Naive thymus-derived CD8-positive, alpha-beta T cell (primary cell): ENCODE data around the gene SRGAP1. TPM values are rescaled to one million over a fixed set of nuclear protein-coding genes. Genes with fewer than 3 reads are reported as not detected.
"Not testable (repeated sequence)": the region's sequence is repeated elsewhere in the genome, so short reads cannot be mapped to it uniquely, and the experiment has no call there.

Experiments
- ATAC-seq, 2 donors: fragments of 150-1000 bp; cut with Tn5 transposase in 1 of 2; sonication (Bioruptor Pico), chemical (Tn5 transposase) in 1 of 2; 1 replicate in 1 of 2; 2 replicates in 1 of 2; pipeline ENCODE4 v1.10.0; 2021; ENCODE audit warnings: mild to moderate bottlenecking in 2 of 2, moderate library complexity in 2 of 2
- POLR2A ChIA-PET: fragments of 350-600 bp; sonication (Branson Sonifier 250); formaldehyde crosslinking; loops from one replicate; lab custom pipeline; 2021; ENCODE audit warnings: antibody characterized with exemption; lab: Charles Lee
- DNase-seq, 10 donors: peaks; one replicate each; pipeline versions ENCODE4 v3.0.0 to v3.0.0-alpha.2; 2020 to 2022
- H3K27ac Mint-ChIP-seq, 10 donors: one replicate each; pipeline ENCODE4 v1.8.0; 2020 to 2022; ENCODE audit warnings: mild to moderate bottlenecking in 10 of 10, mixed read lengths in 10 of 10, moderate library complexity in 4 of 10, inconsistent platforms in 1 of 10
- H3K27me3 Mint-ChIP-seq, 5 donors: one replicate each; pipeline ENCODE4 v1.8.0; 2021 to 2022; ENCODE audit warnings: mixed read lengths in 5 of 5
- H3K36me3 Mint-ChIP-seq, 3 donors: one replicate each; pipeline ENCODE4 v1.8.0; 2020 to 2022; ENCODE audit warnings: mixed read lengths in 3 of 3, mild to moderate bottlenecking in 2 of 3, inconsistent platforms in 1 of 3
- H3K4me1 Mint-ChIP-seq, 4 donors: one replicate each; pipeline ENCODE4 v1.8.0; 2021 to 2022; ENCODE audit warnings: mixed read lengths in 4 of 4
- H3K4me3 Mint-ChIP-seq, 10 donors: one replicate each; pipeline ENCODE4 v1.8.0; 2020 to 2022; ENCODE audit warnings: mild to moderate bottlenecking in 10 of 10, mixed read lengths in 10 of 10, moderate library complexity in 6 of 10, inconsistent platforms in 1 of 10
- H3K9me3 Mint-ChIP-seq, 9 donors: one replicate each; pipeline ENCODE4 v1.8.0; 2020 to 2022; ENCODE audit warnings: mixed read lengths in 9 of 9, mild to moderate bottlenecking in 3 of 9, inconsistent platforms in 1 of 9, moderate library complexity in 1 of 9
- polyA plus RNA-seq, 3 donors: library from polyadenylated mRNA; unstranded; fragments of 300-500 nt; fragmentation: Illumina TruSeq; gene quantifications; one replicate each; pipeline ENCODE4 v1.2.3, GENCODE V29; 2021
- total RNA-seq, 8 experiments: library from RNA in 2 of 8; stranded (reverse) in 2 of 8; gene quantifications; one replicate each; pipeline ENCODE4 v1.2.3 and lab custom pipeline; 2021 to 2026

Gene SRGAP1
- total and polyA plus RNA-seq, 5 experiments from 2014 or later, result 0.01 to 0.04 (median 0.03) TPM; not detected in 2

GRCh38 chr12:64116969-64117368 lies 272.5 kb downstream of the SRGAP1 start:
- H3K36me3 Mint-ChIP-seq, result peaks cover 0 to 4% (median 3%) of the 10 kb centered on the region in 3 donors
- H3K4me3 Mint-ChIP-seq, result no peak overlapping the region
- no peaks in the 10 kb centered on the region for H3K4me1 Mint-ChIP-seq
- DNase-seq (no peak), ATAC-seq (no peak)
- peaks cover 10 to 46% (median 16%) of the 10 kb centered on the region in 5 donors for H3K27me3 Mint-ChIP-seq
- no peak overlapping the region for H3K27ac Mint-ChIP-seq
- POLR2A ChIA-PET, result no interaction called here
- H3K9me3 Mint-ChIP-seq, result peaks cover 0 to 10% (median 0%) of the 10 kb centered on the region in 9 donors

GRCh38 chr12:64120568-64120967 lies 276.1 kb downstream of the SRGAP1 start:
- POLR2A ChIA-PET, result no interaction called here
- DNase-seq (no peak), ATAC-seq (no peak)
- Mint-ChIP-seq H3K27me3 (peaks cover 12 to 39% (median 15%) of the 10 kb centered on the region in 5 donors), H3K9me3 (no peaks in the 10 kb centered on the region), H3K36me3 (no peaks in the 10 kb centered on the region), H3K4me3 (no peak overlapping the region), H3K27ac (no peak overlapping the region), H3K4me1 (no peaks in the 10 kb centered on the region)

- ATAC-seq, POLR2A ChIA-PET, H3K36me3 Mint-ChIP-seq: not testable (repeated sequence)
These were observed 276.6 kb downstream of the SRGAP1 start for GRCh38 chr12:64121086-64121485.

GRCh38 chr12:64122154-64122553 lies 277.7 kb downstream of the SRGAP1 start:
- Mint-ChIP-seq H3K27me3 (peaks cover 12 to 29% (median 14%) of the 10 kb centered on the region in 5 donors), H3K27ac (no peak overlapping the region), H3K36me3 (no peaks in the 10 kb centered on the region), H3K9me3 (no peaks in the 10 kb centered on the region), H3K4me3 (no peak overlapping the region), H3K4me1 (no peaks in the 10 kb centered on the region)
- no peak for ATAC-seq
- POLR2A ChIA-PET, result no interaction called here
- no peak for DNase-seq

More at GRCh38 chr12:64121086-64121485, 276.6 kb downstream of the SRGAP1 start:
- not testable (repeated sequence) for H3K4me1 Mint-ChIP-seq, H3K27ac Mint-ChIP-seq, H3K9me3 Mint-ChIP-seq, H3K4me3 Mint-ChIP-seq, DNase-seq
- H3K27me3 Mint-ChIP-seq, result peaks cover 12 to 37% (median 15%) of the 10 kb centered on the region in 5 donors

- peaks cover 8 to 29% (median 12%) of the 10 kb centered on the region in 5 donors for H3K27me3 Mint-ChIP-seq
- DNase-seq, result no peak
These were observed 278.5 kb downstream of the SRGAP1 start for GRCh38 chr12:64122995-64123394.

GRCh38 chr12:64123448-64123847 lies 278.9 kb downstream of the SRGAP1 start:
- Mint-ChIP-seq H3K27ac (no peak overlapping the region), H3K36me3 (no peaks in the 10 kb centered on the region), H3K4me3 (no peak overlapping the region)

More at GRCh38 chr12:64122995-64123394, 278.5 kb downstream of the SRGAP1 start:
- ATAC-seq, result no peak
- H3K36me3 Mint-ChIP-seq, result no peaks in the 10 kb centered on the region
- H3K9me3 Mint-ChIP-seq, result no peaks in the 10 kb centered on the region
- H3K27ac Mint-ChIP-seq, result no peak overlapping the region
- no peaks in the 10 kb centered on the region for H3K4me1 Mint-ChIP-seq
- POLR2A ChIA-PET, result no interaction called here
- no peak overlapping the region for H3K4me3 Mint-ChIP-seq

GRCh38 chr12:64124511-64125197 lies 280.2 kb downstream of the SRGAP1 start:
- Mint-ChIP-seq H3K36me3 (no peaks in the 10 kb centered on the region), H3K27ac (no peak overlapping the region), H3K4me1 (no peaks in the 10 kb centered on the region), H3K4me3 (no peak overlapping the region), H3K9me3 (no peaks in the 10 kb centered on the region), H3K27me3 (peaks cover 5 to 19% (median 12%) of the 10 kb centered on the region in 5 donors)
- POLR2A ChIA-PET, result no interaction called here
- ATAC-seq (no peak), DNase-seq (no peak)

More at GRCh38 chr12:64123448-64123847, 278.9 kb downstream of the SRGAP1 start:
- Mint-ChIP-seq H3K27me3 (peaks cover 5 to 29% (median 12%) of the 10 kb centered on the region in 5 donors), H3K9me3 (no peaks in the 10 kb centered on the region), H3K4me1 (no peaks in the 10 kb centered on the region)
- no peak for ATAC-seq
- no peak for DNase-seq
- POLR2A ChIA-PET, result no interaction called here

- no peaks in the 10 kb centered on the region for H3K36me3 Mint-ChIP-seq
- POLR2A ChIA-PET, result no interaction called here
- DNase-seq (no peak), ATAC-seq (no peak)
- H3K27me3 Mint-ChIP-seq, result peaks cover 8 to 12% (median 10%) of the 10 kb centered on the region in 5 donors
- H3K9me3 Mint-ChIP-seq, result peaks cover 0 to 5% (median 0%) of the 10 kb centered on the region in 9 donors
- no peaks in the 10 kb centered on the region for H3K4me1 Mint-ChIP-seq
- H3K27ac Mint-ChIP-seq, result no peak overlapping the region
- no peak overlapping the region for H3K4me3 Mint-ChIP-seq
These were observed 281.4 kb downstream of the SRGAP1 start for GRCh38 chr12:64125913-64126312.

GRCh38 chr12:64127811-64128210 lies 283.3 kb downstream of the SRGAP1 start:
- H3K27ac Mint-ChIP-seq, result no peak overlapping the region
- H3K4me3 Mint-ChIP-seq, result no peak overlapping the region
- POLR2A ChIA-PET, result no interaction called here

GRCh38 chr12:64128366-64128765 lies 283.9 kb downstream of the SRGAP1 start:
- POLR2A ChIA-PET, result no interaction called here
- H3K27me3 Mint-ChIP-seq, result peaks cover 0 to 10% (median 7%) of the 10 kb centered on the region in 5 donors
- H3K4me1 Mint-ChIP-seq, result no peaks in the 10 kb centered on the region
- no peaks in the 10 kb centered on the region for H3K36me3 Mint-ChIP-seq
- peaks cover 0 to 15% (median 6%) of the 10 kb centered on the region in 9 donors for H3K9me3 Mint-ChIP-seq
- no peak overlapping the region for H3K4me3 Mint-ChIP-seq
- ATAC-seq (no peak), DNase-seq (no peak)
- H3K27ac Mint-ChIP-seq, result no peak overlapping the region

More at GRCh38 chr12:64127811-64128210, 283.3 kb downstream of the SRGAP1 start:
- peaks cover 2 to 10% (median 7%) of the 10 kb centered on the region in 5 donors for H3K27me3 Mint-ChIP-seq
- no peak for ATAC-seq
- no peaks in the 10 kb centered on the region for H3K4me1 Mint-ChIP-seq
- H3K36me3 Mint-ChIP-seq, result no peaks in the 10 kb centered on the region
- H3K9me3 Mint-ChIP-seq, result peaks cover 0 to 10% (median 5%) of the 10 kb centered on the region in 9 donors
- no peak for DNase-seq

- H3K4me1 Mint-ChIP-seq, DNase-seq, POLR2A ChIA-PET, H3K4me3 Mint-ChIP-seq, ATAC-seq, H3K27ac Mint-ChIP-seq, H3K27me3 Mint-ChIP-seq: not testable (repeated sequence)
- Mint-ChIP-seq H3K9me3 (peaks cover 10 to 36% (median 15%) of the 10 kb centered on the region in 9 donors), H3K36me3 (peaks cover 0 to 16% (median 0%) of the 10 kb centered on the region in 3 donors)
These were observed 286.0 kb downstream of the SRGAP1 start for GRCh38 chr12:64130476-64130875.

GRCh38 chr12:64131456-64131855 lies 287.0 kb downstream of the SRGAP1 start:
- H3K27ac Mint-ChIP-seq, H3K27me3 Mint-ChIP-seq, ATAC-seq, H3K4me3 Mint-ChIP-seq, H3K4me1 Mint-ChIP-seq, DNase-seq, POLR2A ChIA-PET: not testable (repeated sequence)
- Mint-ChIP-seq H3K36me3 (peaks cover 0 to 17% (median 0%) of the 10 kb centered on the region in 3 donors), H3K9me3 (peaks cover 10 to 44% (median 17%) of the 10 kb centered on the region in 9 donors)

- H3K27ac Mint-ChIP-seq, H3K4me3 Mint-ChIP-seq, H3K4me1 Mint-ChIP-seq, ATAC-seq, POLR2A ChIA-PET, H3K27me3 Mint-ChIP-seq, DNase-seq: not testable (repeated sequence)
- peaks cover 10 to 48% (median 19%) of the 10 kb centered on the region in 9 donors for H3K9me3 Mint-ChIP-seq
- H3K36me3 Mint-ChIP-seq, result peaks cover 0 to 17% (median 0%) of the 10 kb centered on the region in 3 donors
These were observed 288.2 kb downstream of the SRGAP1 start for GRCh38 chr12:64132672-64133071.
